Endothelial cell (in vitro differentiated cells): ENCODE results near the gene HCFC1R1. TPM values are rescaled to one million over a fixed set of nuclear protein-coding genes. Genes with fewer than 3 reads are reported as not detected.

Source experiments
- DNase-seq: peaks from one replicate; pipeline ENCODE4 v3.0.0; 2021; ENCODE audit warnings: low spot score
- H3K27ac Mint-ChIP-seq: one replicate; pipeline ENCODE4 v1.8.0; 2021; ENCODE audit warnings: mixed read lengths, inconsistent platforms; ENCODE audit not compliant: unreplicated experiment
- H3K27me3 Mint-ChIP-seq: one replicate; pipeline ENCODE4 v1.8.0; 2021; ENCODE audit warnings: mild to moderate bottlenecking, moderate library complexity, mixed read lengths, inconsistent platforms; ENCODE audit not compliant: unreplicated experiment
- H3K36me3 Mint-ChIP-seq: one replicate; pipeline ENCODE4 v1.8.0; 2021; ENCODE audit warnings: mild to moderate bottlenecking, low read depth, mixed read lengths, inconsistent platforms; ENCODE audit not compliant: unreplicated experiment
- H3K4me1 Mint-ChIP-seq: one replicate; pipeline ENCODE4 v1.8.0; 2021; ENCODE audit warnings: mild to moderate bottlenecking, mixed read lengths, inconsistent platforms; ENCODE audit not compliant: unreplicated experiment
- H3K4me3 Mint-ChIP-seq: one replicate; pipeline ENCODE4 v1.8.0; 2021; ENCODE audit warnings: mild to moderate bottlenecking, mixed read lengths, inconsistent platforms; ENCODE audit not compliant: unreplicated experiment
- H3K9me3 Mint-ChIP-seq: one replicate; pipeline ENCODE4 v1.8.0; 2021; ENCODE audit warnings: mixed read lengths, inconsistent platforms; ENCODE audit not compliant: unreplicated experiment
- total RNA-seq: library from RNA; stranded (reverse); fragmentation: NEBNext Ultra II Directional; extraction: Animal tissue kit (Norgen Biotek cat#: 25700); gene quantifications from one replicate; pipeline ENCODE4 v1.2.1, GENCODE V29; 2021; ENCODE audit not compliant: unreplicated experiment
- TF ChIP-seq, protein P1 (sequence below): fragments of 200-600 bp; sonication (generic); IDR thresholded peaks from one replicate; pipeline ENCODE4 v1.5.0; 2021; ENCODE audit warnings: antibody characterized with exemption; ENCODE audit not compliant: unreplicated experiment

HCFC1R1 gene
- total RNA-seq, 1 donor from 2014 or later: 28.7 TPM

DNA sequence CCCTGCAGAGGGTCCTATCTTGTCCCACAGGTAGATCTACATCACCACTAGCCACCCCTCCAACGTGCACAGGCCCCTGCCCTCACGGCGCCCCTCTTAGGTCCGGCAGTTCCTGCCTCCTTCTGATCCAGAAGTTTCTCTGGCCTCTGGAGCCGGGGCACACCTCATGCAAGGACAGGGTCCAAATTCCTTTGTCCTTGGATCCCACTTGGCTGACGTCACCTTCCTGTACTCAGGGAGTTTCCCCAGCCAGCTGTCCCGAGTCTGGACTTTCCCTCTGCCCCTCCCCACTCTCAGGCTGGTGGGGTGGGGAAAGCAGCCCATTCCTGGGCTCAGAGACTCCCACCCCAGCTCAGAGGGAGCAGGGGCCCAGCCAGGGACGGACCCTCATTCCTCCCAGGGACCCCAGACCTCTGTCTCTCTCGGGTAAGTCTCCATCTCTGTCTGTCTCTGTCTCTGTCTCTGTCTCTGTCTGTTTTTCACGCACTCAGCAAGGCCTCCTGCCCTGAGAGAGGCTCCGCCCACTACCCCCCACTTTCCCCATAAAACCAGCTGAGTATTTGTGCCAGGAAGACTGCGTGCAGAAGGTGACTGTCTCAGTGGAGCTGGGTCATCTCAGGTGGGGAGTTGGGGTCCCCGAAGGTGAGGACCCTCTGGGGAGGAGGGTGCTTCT lies 41.5 kb upstream of the HCFC1R1 start, which contains the start of gene IL32:
Gene IL32 (plus strand): TSS at position 572 of the 673 bp plus-strand sequence. CDS start 172 bp downstream, outside the sequence.
- peaks cover 3% of the 10 kb centered on the region for H3K4me1 Mint-ChIP-seq
- H3K27ac Mint-ChIP-seq: peak within 1 kb of the TSS; percentile 30
- TF ChIP-seq, protein P1, sequence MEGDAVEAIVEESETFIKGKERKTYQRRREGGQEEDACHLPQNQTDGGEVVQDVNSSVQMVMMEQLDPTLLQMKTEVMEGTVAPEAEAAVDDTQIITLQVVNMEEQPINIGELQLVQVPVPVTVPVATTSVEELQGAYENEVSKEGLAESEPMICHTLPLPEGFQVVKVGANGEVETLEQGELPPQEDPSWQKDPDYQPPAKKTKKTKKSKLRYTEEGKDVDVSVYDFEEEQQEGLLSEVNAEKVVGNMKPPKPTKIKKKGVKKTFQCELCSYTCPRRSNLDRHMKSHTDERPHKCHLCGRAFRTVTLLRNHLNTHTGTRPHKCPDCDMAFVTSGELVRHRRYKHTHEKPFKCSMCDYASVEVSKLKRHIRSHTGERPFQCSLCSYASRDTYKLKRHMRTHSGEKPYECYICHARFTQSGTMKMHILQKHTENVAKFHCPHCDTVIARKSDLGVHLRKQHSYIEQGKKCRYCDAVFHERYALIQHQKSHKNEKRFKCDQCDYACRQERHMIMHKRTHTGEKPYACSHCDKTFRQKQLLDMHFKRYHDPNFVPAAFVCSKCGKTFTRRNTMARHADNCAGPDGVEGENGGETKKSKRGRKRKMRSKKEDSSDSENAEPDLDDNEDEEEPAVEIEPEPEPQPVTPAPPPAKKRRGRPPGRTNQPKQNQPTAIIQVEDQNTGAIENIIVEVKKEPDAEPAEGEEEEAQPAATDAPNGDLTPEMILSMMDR: no peak
- no peaks in the 10 kb centered on the region for H3K9me3 Mint-ChIP-seq
- peaks cover 8% of the 10 kb centered on the region for H3K36me3 Mint-ChIP-seq
- no peak for DNase-seq
- H3K27me3 Mint-ChIP-seq: peaks cover 7% of the 10 kb centered on the region
- H3K4me3 Mint-ChIP-seq: no peak within 1 kb of the TSS

DNA sequence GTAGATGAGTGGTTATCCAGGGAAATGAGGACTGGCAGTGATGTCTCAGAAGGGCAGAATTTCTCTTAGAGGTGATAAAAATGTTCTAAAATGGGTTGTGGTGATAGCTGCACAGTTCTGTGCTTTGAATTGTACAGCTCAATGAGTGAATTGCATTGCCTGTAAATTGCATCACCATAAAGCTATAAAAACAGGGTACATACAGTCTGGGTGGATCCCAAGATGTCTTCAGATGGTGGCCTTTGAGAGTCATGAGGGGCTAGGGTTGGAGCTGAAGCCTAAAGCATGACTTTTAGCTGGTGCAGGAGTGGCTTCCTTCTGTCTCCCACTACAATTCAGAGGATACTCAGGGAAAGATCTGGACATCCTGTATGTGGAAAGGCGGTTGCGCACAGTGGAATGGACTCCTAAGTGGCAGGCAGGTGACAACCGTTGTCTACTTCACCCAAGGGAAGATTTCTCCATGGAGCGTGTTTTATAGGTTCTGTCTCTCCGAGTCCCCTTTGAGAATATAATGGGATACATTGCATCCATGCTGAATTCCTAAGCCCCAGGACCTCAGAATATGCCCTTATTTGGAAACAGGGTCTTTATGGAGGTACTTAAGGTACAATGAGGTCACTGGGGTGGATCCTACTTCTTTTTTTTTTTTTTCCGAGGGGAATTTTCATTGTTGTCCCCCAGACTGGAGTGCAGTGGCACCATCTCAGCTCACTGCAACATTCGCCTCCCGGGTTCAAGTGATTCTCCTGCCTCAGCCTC lies 40.1 kb upstream of the HCFC1R1 start:
- H3K27me3 Mint-ChIP-seq: peaks cover 5% of the 10 kb centered on the region
- H3K4me3 Mint-ChIP-seq: no peak overlapping the region

DNA sequence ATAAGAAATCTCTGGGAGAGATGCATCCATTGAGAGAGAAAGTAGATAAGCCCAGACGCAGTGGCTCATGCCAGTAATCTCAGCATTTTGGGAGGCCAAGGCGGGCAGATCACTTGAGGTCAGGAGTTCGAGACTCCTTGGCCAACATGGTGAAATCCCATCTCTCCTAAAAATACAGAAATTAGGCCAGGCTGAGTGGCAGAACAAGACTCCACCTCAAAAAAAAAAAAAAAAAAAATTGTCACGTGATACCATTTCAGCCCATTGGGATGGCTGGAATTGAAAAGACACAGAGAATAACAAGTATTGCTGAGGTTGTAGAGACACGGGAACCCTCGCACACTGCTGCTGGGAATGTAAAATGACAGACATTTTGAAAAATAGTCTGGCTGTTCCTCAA lies 38.8 kb upstream of the HCFC1R1 start:
- Mint-ChIP-seq H3K4me1 (peaks cover 10% of the 10 kb centered on the region), H3K4me3 (no peak overlapping the region), H3K27me3 (peaks cover 6% of the 10 kb centered on the region), H3K9me3 (no peaks in the 10 kb centered on the region), H3K36me3 (peaks cover 5% of the 10 kb centered on the region), H3K27ac (no peak overlapping the region)
- no peak for DNase-seq
- TF ChIP-seq, protein P1: no peak

More for the DNA sequence above, 40.1 kb upstream of the HCFC1R1 start:
- TF ChIP-seq, protein P1: no peak
- DNase-seq: no peak
- Mint-ChIP-seq H3K36me3 (peaks cover 5% of the 10 kb centered on the region), H3K9me3 (no peaks in the 10 kb centered on the region), H3K27ac (no peak overlapping the region), H3K4me1 (peaks cover 10% of the 10 kb centered on the region)

DNA sequence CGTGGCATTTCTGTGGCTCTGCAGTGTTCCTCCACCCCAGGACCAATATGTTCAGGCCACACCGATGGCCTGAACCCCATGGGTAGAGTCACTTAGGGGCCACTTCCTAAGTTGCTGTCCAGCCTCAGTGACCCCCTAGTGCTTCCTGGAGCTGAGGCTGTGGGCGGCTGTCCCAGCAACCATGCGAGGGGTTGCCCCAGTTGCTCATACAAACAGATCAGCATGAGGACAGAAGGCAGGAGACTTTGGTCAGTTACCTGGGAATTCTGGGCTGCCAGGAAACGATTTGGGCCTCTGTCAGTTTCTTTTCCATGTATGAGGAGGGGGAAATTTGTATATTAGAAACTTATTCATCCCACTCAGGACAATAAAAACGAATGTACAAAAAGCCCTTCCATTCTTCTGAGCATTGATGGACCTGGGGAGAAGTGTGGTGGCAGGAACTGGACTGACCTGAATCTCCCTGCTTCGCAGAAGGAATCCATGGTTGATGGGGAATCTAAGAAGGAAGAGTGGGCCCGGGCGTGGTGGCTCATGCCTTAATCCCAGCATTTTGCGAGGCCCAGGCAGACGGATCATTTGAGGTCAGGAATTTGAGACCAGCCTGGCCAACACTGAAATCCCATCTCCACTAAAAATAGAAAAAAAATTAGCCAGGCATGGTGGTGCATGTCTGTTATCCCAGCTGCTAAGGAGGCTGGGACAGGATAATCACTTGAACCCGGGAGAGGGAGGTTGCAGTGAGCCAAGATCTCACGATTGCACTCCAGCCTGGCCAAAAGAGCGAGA lies 36.8 kb upstream of the HCFC1R1 start:
- TF ChIP-seq, protein P1: no peak
- no peak for DNase-seq
- Mint-ChIP-seq H3K27me3 (peaks cover 8% of the 10 kb centered on the region), H3K36me3 (peaks cover 6% of the 10 kb centered on the region), H3K27ac (peak overlapping the region; percentile 42), H3K4me1 (peaks cover 13% of the 10 kb centered on the region), H3K4me3 (peak overlapping the region; percentile 86), H3K9me3 (no peaks in the 10 kb centered on the region)
